ENCODE results near the gene CNTNAP2.
A peak's percentile ranks its signal among the peaks of the same experiment; 100 is the strongest.
"Not testable (repeated sequence)": the region's sequence is repeated elsewhere in the genome, so short reads cannot be mapped to it uniquely, and the experiment has no call there.

CNTNAP2 gene

DNA sequence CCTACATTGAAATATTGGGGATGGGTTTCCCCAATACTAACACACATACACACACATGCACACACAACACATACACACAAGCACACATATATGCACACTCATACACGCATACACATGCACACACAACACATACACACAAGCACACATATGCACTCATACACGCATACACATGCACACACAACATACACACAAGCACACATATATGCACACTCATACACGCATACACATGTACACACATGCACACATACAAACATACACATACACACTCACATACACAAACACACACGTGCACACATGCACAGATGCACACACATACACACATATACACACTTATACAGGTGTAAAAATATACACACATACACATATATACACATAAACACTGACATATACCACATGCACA lies 2346.6 kb downstream of the CNTNAP2 start:
- H2BK5ac ChIP-seq (ENCODE audit: low read depth, low read length, poor library complexity): no peak overlapping the region
- no peak for DNase-seq
- no peaks in the 10 kb centered on the region for H3K79me1 ChIP-seq (ENCODE audit: low read length)
- peak overlapping the region; percentile 1 for H3K14ac ChIP-seq (ENCODE audit: low read length)
- H3K9ac ChIP-seq (ENCODE audit: low read length): no peak overlapping the region
- H2BK120ac ChIP-seq (ENCODE audit: insufficient read depth, low read length, poor library complexity): no peak overlapping the region
- H3K23ac ChIP-seq (ENCODE audit: low read length): peak overlapping the region; percentile 98
- no peak overlapping the region for H4K12ac ChIP-seq (ENCODE audit: low read depth, low read length)
- no peaks in the 10 kb centered on the region for H3K79me2 ChIP-seq (ENCODE audit: control insufficient read depth, insufficient read depth, low read length, poor library complexity)
- H3K27me3 ChIP-seq (ENCODE audit: insufficient read depth, low read length): no peaks in the 10 kb centered on the region
- no peak overlapping the region for H3K4ac ChIP-seq (ENCODE audit: low read depth, low read length)
- H3K27ac ChIP-seq (ENCODE audit: low read depth, low read length): peak overlapping the region; percentile 0
- H3K4me3 ChIP-seq (ENCODE audit: low read depth, low read length): peak overlapping the region; percentile 15
- H2AK5ac ChIP-seq (ENCODE audit: low read length): no peak overlapping the region
- H3K18ac ChIP-seq (ENCODE audit: low read length): no peak overlapping the region
- no peak overlapping the region for H3K4me2 ChIP-seq (ENCODE audit: low read length)
- no peaks in the 10 kb centered on the region for H3K36me3 ChIP-seq (ENCODE audit: control insufficient read depth in 1 of 2, insufficient read depth in 2 of 2, low read length in 2 of 2)
- no CpG with 5 or more reads among the region's 4 CpGs for WGBS (ENCODE audit: extremely low coverage, insufficient coverage, insufficient read length)
- no peak overlapping the region for H2BK12ac ChIP-seq (ENCODE audit: low read length)
- peaks cover 2% of the 10 kb centered on the region for H3K9me3 ChIP-seq (ENCODE audit: insufficient read depth, low read depth, low read length)
- H3K4me1 ChIP-seq (ENCODE audit: control insufficient read depth in 1 of 2, insufficient read depth in 2 of 2, low read length in 2 of 2): peaks cover 0 to 8% of the 10 kb centered on the region in 2 experiments
- no peak overlapping the region for H4K91ac ChIP-seq (ENCODE audit: low read depth, low read length)
- no peak overlapping the region for H2AFZ ChIP-seq (ENCODE audit: insufficient read depth, low read length, poor library complexity)
- H4K8ac ChIP-seq (ENCODE audit: low read depth, low read length): no peak overlapping the region

GRCh38 chr7:148464947-148465346 lies 2348.3 kb downstream of the CNTNAP2 start:
- WGBS (ENCODE audit: extremely low coverage, insufficient coverage, insufficient read length): no CpG with 5 or more reads among the region's 7 CpGs

GRCh38 chr7:148465441-148465840 lies 2348.8 kb downstream of the CNTNAP2 start:
- WGBS (ENCODE audit: extremely low coverage, insufficient coverage, insufficient read length): no CpG with 5 or more reads among the region's 15 CpGs

More at GRCh38 chr7:148464947-148465346, 2348.3 kb downstream of the CNTNAP2 start:
- Histone ChIP-seq H2BK120ac (ENCODE audit: insufficient read depth, low read length, poor library complexity) (no peak overlapping the region), H3K9me3 (ENCODE audit: insufficient read depth, low read depth, low read length) (peaks cover 2% of the 10 kb centered on the region), H3K9ac (ENCODE audit: low read length) (no peak overlapping the region), H3K79me2 (ENCODE audit: control insufficient read depth, insufficient read depth, low read length, poor library complexity) (no peaks in the 10 kb centered on the region), H3K4me3 (ENCODE audit: low read depth, low read length) (no peak overlapping the region), H4K91ac (ENCODE audit: low read depth, low read length) (no peak overlapping the region), H4K12ac (ENCODE audit: low read depth, low read length) (no peak overlapping the region), H4K8ac (ENCODE audit: low read depth, low read length) (no peak overlapping the region), H2AFZ (ENCODE audit: insufficient read depth, low read length, poor library complexity) (no peak overlapping the region), H3K4me1 (ENCODE audit: control insufficient read depth in 1 of 2, insufficient read depth in 2 of 2, low read length in 2 of 2) (peaks cover 0 to 8% of the 10 kb centered on the region in 2 experiments), H3K36me3 (ENCODE audit: control insufficient read depth in 1 of 2, insufficient read depth in 2 of 2, low read length in 2 of 2) (no peaks in the 10 kb centered on the region), H3K4ac (ENCODE audit: low read depth, low read length) (no peak overlapping the region), H3K23ac (ENCODE audit: low read length) (no peak overlapping the region), H3K18ac (ENCODE audit: low read length) (no peak overlapping the region), H3K14ac (ENCODE audit: low read length) (no peak overlapping the region), H3K4me2 (ENCODE audit: low read length) (no peak overlapping the region), H2BK5ac (ENCODE audit: low read depth, low read length, poor library complexity) (no peak overlapping the region), H2AK5ac (ENCODE audit: low read length) (peak overlapping the region; percentile 15), H3K27me3 (ENCODE audit: insufficient read depth, low read length) (no peaks in the 10 kb centered on the region), H3K79me1 (ENCODE audit: low read length) (no peaks in the 10 kb centered on the region), H3K27ac (ENCODE audit: low read depth, low read length) (no peak overlapping the region), H2BK12ac (ENCODE audit: low read length) (no peak overlapping the region)
- DNase-seq: no peak

DNA sequence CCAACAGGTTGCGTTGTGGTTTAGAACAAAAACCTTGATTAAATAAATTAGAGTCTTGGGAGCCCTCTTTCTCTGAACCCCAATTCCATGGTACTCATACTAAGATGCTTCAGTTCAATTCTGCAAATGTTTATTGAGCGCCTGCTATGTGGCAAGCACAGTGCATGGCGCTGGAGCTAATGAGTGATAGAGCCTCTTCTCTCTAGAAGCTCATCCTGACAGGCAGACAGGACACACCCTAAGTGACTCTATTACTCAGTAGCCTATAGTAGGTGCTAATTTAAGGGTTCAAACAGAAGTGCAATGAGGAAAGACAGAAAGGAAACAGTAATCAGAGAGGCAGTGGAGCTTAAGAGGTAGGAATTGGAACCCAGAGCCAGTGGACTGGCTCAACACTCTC lies 2349.5 kb downstream of the CNTNAP2 start:
- Histone ChIP-seq H4K91ac (ENCODE audit: low read depth, low read length) (no peak overlapping the region), H3K4ac (ENCODE audit: low read depth, low read length) (no peak overlapping the region), H2BK120ac (ENCODE audit: insufficient read depth, low read length, poor library complexity) (no peak overlapping the region), H3K4me2 (ENCODE audit: low read length) (no peak overlapping the region), H3K18ac (ENCODE audit: low read length) (no peak overlapping the region), H4K8ac (ENCODE audit: low read depth, low read length) (no peak overlapping the region), H3K9me3 (ENCODE audit: insufficient read depth, low read depth, low read length) (peaks cover 2% of the 10 kb centered on the region), H3K4me1 (ENCODE audit: control insufficient read depth in 1 of 2, insufficient read depth in 2 of 2, low read length in 2 of 2) (peaks cover 0 to 8% of the 10 kb centered on the region in 2 experiments), H3K27me3 (ENCODE audit: insufficient read depth, low read length) (no peaks in the 10 kb centered on the region), H2AFZ (ENCODE audit: insufficient read depth, low read length, poor library complexity) (no peak overlapping the region), H3K4me3 (ENCODE audit: low read depth, low read length) (no peak overlapping the region), H3K9ac (ENCODE audit: low read length) (no peak overlapping the region), H3K27ac (ENCODE audit: low read depth, low read length) (no peak overlapping the region), H2BK5ac (ENCODE audit: low read depth, low read length, poor library complexity) (no peak overlapping the region), H3K79me2 (ENCODE audit: control insufficient read depth, insufficient read depth, low read length, poor library complexity) (no peaks in the 10 kb centered on the region), H3K79me1 (ENCODE audit: low read length) (no peaks in the 10 kb centered on the region), H3K36me3 (ENCODE audit: control insufficient read depth in 1 of 2, insufficient read depth in 2 of 2, low read length in 2 of 2) (no peaks in the 10 kb centered on the region), H3K23ac (ENCODE audit: low read length) (no peak overlapping the region), H2BK12ac (ENCODE audit: low read length) (no peak overlapping the region), H4K12ac (ENCODE audit: low read depth, low read length) (no peak overlapping the region), H2AK5ac (ENCODE audit: low read length) (no peak overlapping the region), H3K14ac (ENCODE audit: low read length) (no peak overlapping the region)
- no peak for DNase-seq
- WGBS (ENCODE audit: extremely low coverage, insufficient coverage, insufficient read length): no CpG with 5 or more reads among the region's 3 CpGs

More at GRCh38 chr7:148465441-148465840, 2348.8 kb downstream of the CNTNAP2 start:
- not testable (repeated sequence) for DNase-seq; H3K79me1 ChIP-seq (ENCODE audit: low read length); H3K9me3 ChIP-seq (ENCODE audit: insufficient read depth, low read depth, low read length); H3K4me3 ChIP-seq (ENCODE audit: low read depth, low read length); H4K91ac ChIP-seq (ENCODE audit: low read depth, low read length); H3K36me3 ChIP-seq (ENCODE audit: control insufficient read depth in 1 of 2, insufficient read depth in 2 of 2, low read length in 2 of 2); H3K23ac ChIP-seq (ENCODE audit: low read length); H2AFZ ChIP-seq (ENCODE audit: insufficient read depth, low read length, poor library complexity); H3K27me3 ChIP-seq (ENCODE audit: insufficient read depth, low read length); H3K27ac ChIP-seq (ENCODE audit: low read depth, low read length); H3K4me2 ChIP-seq (ENCODE audit: low read length); H4K8ac ChIP-seq (ENCODE audit: low read depth, low read length); H2AK5ac ChIP-seq (ENCODE audit: low read length); H3K18ac ChIP-seq (ENCODE audit: low read length); H2BK120ac ChIP-seq (ENCODE audit: insufficient read depth, low read length, poor library complexity); H3K4ac ChIP-seq (ENCODE audit: low read depth, low read length); H4K12ac ChIP-seq (ENCODE audit: low read depth, low read length); H3K9ac ChIP-seq (ENCODE audit: low read length); H3K4me1 ChIP-seq (ENCODE audit: control insufficient read depth in 1 of 2, insufficient read depth in 2 of 2, low read length in 2 of 2); H2BK5ac ChIP-seq (ENCODE audit: low read depth, low read length, poor library complexity); H2BK12ac ChIP-seq (ENCODE audit: low read length); H3K79me2 ChIP-seq (ENCODE audit: control insufficient read depth, insufficient read depth, low read length, poor library complexity); H3K14ac ChIP-seq (ENCODE audit: low read length)
